ENCODE measurements around the gene RFPL1. TPM values are rescaled to one million over a fixed set of nuclear protein-coding genes. Genes with fewer than 3 reads are reported as not detected.
"Not testable (repeated sequence)": the region's sequence is repeated elsewhere in the genome, so short reads cannot be mapped to it uniquely, and the experiment has no call there.

Gene RFPL1
- not detected for total RNA-seq

- H3K27me3 ChIP-seq; ATAC-seq (ENCODE audit: low FRiP score in 2 of 2); H3K4me1 ChIP-seq; H3K9me3 ChIP-seq; H3K27ac ChIP-seq; DNase-seq; H3K36me3 ChIP-seq; H3K4me3 ChIP-seq: not testable (repeated sequence)
- WGBS, 2 donors = 94 to 98% methylated on average over 10 of the region's 10 CpGs
Observed at GRCh38 chr22:29438283-29438682, at the start of gene RFPL1. Gene RFPL1, plus strand, starts transcription at chr22:29438583.

- 23 to 27% methylated on average over 5 to 9 of the region's 9 CpGs for WGBS, 2 donors
- ATAC-seq (ENCODE audit: low FRiP score in 2 of 2) = no peak
Observed at GRCh38 chr22:29388759-29389090, 49.7 kb upstream of the RFPL1 start.

GRCh38 chr22:29390270-29390669, 48.1 kb upstream of the RFPL1 start:
- no peak overlapping the region for H3K4me3 ChIP-seq
- no peak for ATAC-seq (ENCODE audit: low FRiP score in 2 of 2)
- TF ChIP-seq POLR2A (IDR thresholded peaks at IDR 0.05) (no peak), EP300 (IDR thresholded peaks at IDR 0.05) (no peak), CTCF (IDR thresholded peaks at IDR 0.05) (no peak)
- H3K4me1 ChIP-seq = peaks cover 21 to 36% (median 32%) of the 10 kb centered on the region in 4 donors
- no peaks in the 10 kb centered on the region for H3K27me3 ChIP-seq
- no peaks in the 10 kb centered on the region for H3K9me3 ChIP-seq
- peaks cover 0 to 3% (median 0%) of the 10 kb centered on the region in 4 donors for H3K36me3 ChIP-seq
- no peak for DNase-seq
- 83 to 95% methylated on average over 6 of the region's 6 CpGs for WGBS, 2 donors
- H3K27ac ChIP-seq = no peak overlapping the region

More at GRCh38 chr22:29388759-29389090, 49.7 kb upstream of the RFPL1 start:
- H3K9me3 ChIP-seq = no peaks in the 10 kb centered on the region
- H3K4me1 ChIP-seq = peaks cover 22 to 51% (median 39%) of the 10 kb centered on the region in 4 donors
- TF ChIP-seq EP300 (IDR thresholded peaks at IDR 0.05) (no peak), CTCF (IDR thresholded peaks at IDR 0.05) (no peak), POLR2A (IDR thresholded peaks at IDR 0.05) (no peak), POLR2AphosphoS5 (IDR thresholded peaks at IDR 0.05) (no peak)
- peak overlapping the region; percentile 68 to 91 (median 82) for H3K27ac ChIP-seq
- H3K27me3 ChIP-seq = no peaks in the 10 kb centered on the region
- no peak for DNase-seq
- H3K4me3 ChIP-seq = peak overlapping the region; percentile 15 to 76 (median 68)
- H3K36me3 ChIP-seq = peaks cover 0 to 10% (median 1%) of the 10 kb centered on the region in 4 donors

- H3K9me3 ChIP-seq = no peaks in the 10 kb centered on the region
- H3K4me1 ChIP-seq = peaks cover 16 to 24% (median 22%) of the 10 kb centered on the region in 4 donors
- no peaks in the 10 kb centered on the region for H3K36me3 ChIP-seq
- WGBS, 2 donors = 59 to 69% methylated on average over 8 of the region's 8 CpGs
- H3K4me3 ChIP-seq = no peak overlapping the region
- TF ChIP-seq POLR2A (IDR thresholded peaks at IDR 0.05) (no peak), EP300 (IDR thresholded peaks at IDR 0.05) (no peak), CTCF (IDR thresholded peaks at IDR 0.05) (no peak), POLR2AphosphoS5 (IDR thresholded peaks at IDR 0.05) (no peak)
- ATAC-seq (ENCODE audit: low FRiP score in 2 of 2) (no peak), DNase-seq (no peak)
- H3K27ac ChIP-seq = no peak overlapping the region
- H3K27me3 ChIP-seq = no peaks in the 10 kb centered on the region
Observed at GRCh38 chr22:29391546-29391945, 46.8 kb upstream of the RFPL1 start.

- Histone ChIP-seq H3K27me3 (no peaks in the 10 kb centered on the region), H3K4me3 (no peak overlapping the region), H3K36me3 (no peaks in the 10 kb centered on the region), H3K27ac (no peak overlapping the region), H3K9me3 (no peaks in the 10 kb centered on the region), H3K4me1 (peaks cover 4 to 11% (median 8%) of the 10 kb centered on the region in 4 donors)
- no peak for DNase-seq
- no peak for TF ChIP-seq POLR2A (IDR thresholded peaks at IDR 0.05)
- TF ChIP-seq EP300 (IDR thresholded peaks at IDR 0.05) = no peak
- TF ChIP-seq CTCF (IDR thresholded peaks at IDR 0.05) = no peak
- no peak for TF ChIP-seq POLR2AphosphoS5 (IDR thresholded peaks at IDR 0.05)
- ATAC-seq (ENCODE audit: low FRiP score in 2 of 2) = no peak
- WGBS, 2 donors = 79 to 87% methylated on average over 2 of the region's 2 CpGs
Observed at GRCh38 chr22:29393019-29393608, 45.3 kb upstream of the RFPL1 start.

All from upper lobe of left lung (tissue), 6 donors.